Measurements from ENCODE around the gene FNDC3B. TPM values are rescaled to one million over a fixed set of nuclear protein-coding genes. Genes with fewer than 3 reads are reported as not detected.

Gene FNDC3B
- total RNA-seq, 1 donor = 221 TPM

DNA sequence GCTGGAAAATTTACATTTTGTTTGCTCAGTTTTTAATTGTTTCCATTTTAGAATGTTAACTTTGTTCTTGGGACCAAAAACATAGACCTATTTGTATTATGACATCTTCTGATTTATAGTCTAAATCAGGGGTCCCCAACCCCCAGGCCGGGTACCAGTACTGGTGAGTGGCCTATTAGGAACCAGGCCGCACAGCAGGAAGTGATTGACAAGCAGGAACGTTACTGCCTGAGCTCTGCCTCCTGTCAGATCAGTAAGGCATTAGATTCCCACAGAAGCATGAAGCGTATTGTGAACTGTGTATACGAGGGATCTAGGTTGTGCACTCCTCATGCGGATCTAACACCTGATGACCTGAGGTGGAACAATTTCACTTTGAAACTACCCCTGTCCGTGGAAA lies 357.0 kb downstream of the FNDC3B start:
- TF ChIP-seq, protein P1, sequence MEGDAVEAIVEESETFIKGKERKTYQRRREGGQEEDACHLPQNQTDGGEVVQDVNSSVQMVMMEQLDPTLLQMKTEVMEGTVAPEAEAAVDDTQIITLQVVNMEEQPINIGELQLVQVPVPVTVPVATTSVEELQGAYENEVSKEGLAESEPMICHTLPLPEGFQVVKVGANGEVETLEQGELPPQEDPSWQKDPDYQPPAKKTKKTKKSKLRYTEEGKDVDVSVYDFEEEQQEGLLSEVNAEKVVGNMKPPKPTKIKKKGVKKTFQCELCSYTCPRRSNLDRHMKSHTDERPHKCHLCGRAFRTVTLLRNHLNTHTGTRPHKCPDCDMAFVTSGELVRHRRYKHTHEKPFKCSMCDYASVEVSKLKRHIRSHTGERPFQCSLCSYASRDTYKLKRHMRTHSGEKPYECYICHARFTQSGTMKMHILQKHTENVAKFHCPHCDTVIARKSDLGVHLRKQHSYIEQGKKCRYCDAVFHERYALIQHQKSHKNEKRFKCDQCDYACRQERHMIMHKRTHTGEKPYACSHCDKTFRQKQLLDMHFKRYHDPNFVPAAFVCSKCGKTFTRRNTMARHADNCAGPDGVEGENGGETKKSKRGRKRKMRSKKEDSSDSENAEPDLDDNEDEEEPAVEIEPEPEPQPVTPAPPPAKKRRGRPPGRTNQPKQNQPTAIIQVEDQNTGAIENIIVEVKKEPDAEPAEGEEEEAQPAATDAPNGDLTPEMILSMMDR (IDR thresholded peaks at IDR 0.05; ENCODE audit: insufficient read depth, low read depth, low read length) = no peak
- no peak for DNase-seq (ENCODE audit: low read depth)
- no peak overlapping the region for H3K4me3 ChIP-seq (ENCODE audit: low read depth, low read length)

DNA sequence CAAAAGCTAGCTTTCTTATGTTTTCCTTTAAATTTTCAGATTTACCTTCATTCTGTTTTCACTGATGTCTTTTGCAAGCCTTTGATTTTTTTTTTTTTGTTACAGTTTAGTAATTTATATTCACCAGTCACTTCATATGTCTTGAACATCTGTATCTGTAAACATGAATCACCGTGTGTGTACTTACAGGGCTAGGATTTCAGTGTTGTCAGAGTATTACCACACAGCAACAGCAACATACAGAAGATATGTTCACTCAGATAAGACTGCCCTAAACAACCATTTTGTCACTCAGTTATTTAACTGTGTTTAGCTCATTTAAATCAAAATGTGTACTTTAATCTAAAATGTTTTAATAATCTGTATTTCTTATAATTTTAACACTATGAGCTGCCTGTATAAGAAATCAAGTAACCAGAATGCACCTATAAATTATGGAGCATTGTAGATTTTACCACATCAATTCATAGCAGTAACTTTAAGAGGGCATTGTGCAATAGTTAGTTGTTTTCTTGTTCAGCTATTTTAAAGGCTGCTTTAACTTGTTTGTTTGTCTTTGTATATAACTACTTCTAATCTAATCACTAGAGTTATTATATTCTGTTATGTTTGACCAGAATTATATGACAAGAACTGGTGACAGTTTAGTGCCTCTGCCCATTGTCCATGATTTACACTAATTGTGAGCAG lies 358.5 kb downstream of the FNDC3B start:
- H3K4me3 ChIP-seq (ENCODE audit: low read depth, low read length) = no peak overlapping the region
- DNase-seq (ENCODE audit: low read depth) = peak; percentile 90
- TF ChIP-seq, protein P1 (IDR thresholded peaks at IDR 0.05; ENCODE audit: insufficient read depth, low read depth, low read length) = no peak

DNA sequence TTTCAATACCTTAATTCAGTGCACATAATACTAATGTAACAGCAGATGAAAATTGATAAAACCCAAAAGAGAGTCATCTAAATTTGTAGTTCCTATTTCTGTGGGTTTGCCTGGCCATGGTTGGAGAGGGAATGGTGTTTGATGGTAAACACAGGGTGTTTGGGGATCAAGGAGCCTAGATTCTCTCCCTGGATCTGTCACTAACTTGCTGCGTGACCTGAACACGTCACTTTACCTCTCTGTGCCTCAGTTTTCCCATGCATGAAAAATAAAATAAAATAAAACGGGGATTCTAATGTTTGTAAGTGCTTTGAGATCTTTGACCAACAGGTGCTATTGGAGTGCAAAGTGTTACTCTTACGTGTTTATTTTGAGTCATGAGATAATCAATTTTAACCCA lies 359.1 kb downstream of the FNDC3B start:
- TF ChIP-seq, protein P1 (IDR thresholded peaks at IDR 0.05; ENCODE audit: insufficient read depth, low read depth, low read length) = no peak

DNA sequence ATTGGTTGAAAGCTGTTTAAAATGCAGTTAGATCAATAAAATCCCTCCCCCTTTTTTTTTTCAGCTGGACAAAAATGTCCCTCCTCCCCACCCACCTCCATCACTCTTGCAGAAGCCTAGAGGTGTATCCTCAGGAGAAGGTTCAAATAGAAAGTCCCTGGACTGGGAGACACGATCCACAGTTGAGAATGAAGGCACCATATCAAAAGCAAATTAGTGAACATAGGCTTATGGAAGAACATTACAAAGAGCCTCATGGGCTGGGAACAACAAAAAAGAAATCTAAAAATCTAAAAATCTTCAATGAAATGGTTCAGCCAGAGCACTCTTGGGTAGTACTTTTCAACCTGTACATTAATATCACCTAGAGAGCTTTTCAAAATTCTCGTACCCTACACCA lies 362.7 kb downstream of the FNDC3B start:
- TF ChIP-seq, protein P1 (IDR thresholded peaks at IDR 0.05; ENCODE audit: insufficient read depth, low read depth, low read length) = no peak

More for the DNA sequence above, 359.1 kb downstream of the FNDC3B start:
- DNase-seq (ENCODE audit: low read depth) = no peak
- no peak overlapping the region for H3K4me3 ChIP-seq (ENCODE audit: low read depth, low read length)

DNA sequence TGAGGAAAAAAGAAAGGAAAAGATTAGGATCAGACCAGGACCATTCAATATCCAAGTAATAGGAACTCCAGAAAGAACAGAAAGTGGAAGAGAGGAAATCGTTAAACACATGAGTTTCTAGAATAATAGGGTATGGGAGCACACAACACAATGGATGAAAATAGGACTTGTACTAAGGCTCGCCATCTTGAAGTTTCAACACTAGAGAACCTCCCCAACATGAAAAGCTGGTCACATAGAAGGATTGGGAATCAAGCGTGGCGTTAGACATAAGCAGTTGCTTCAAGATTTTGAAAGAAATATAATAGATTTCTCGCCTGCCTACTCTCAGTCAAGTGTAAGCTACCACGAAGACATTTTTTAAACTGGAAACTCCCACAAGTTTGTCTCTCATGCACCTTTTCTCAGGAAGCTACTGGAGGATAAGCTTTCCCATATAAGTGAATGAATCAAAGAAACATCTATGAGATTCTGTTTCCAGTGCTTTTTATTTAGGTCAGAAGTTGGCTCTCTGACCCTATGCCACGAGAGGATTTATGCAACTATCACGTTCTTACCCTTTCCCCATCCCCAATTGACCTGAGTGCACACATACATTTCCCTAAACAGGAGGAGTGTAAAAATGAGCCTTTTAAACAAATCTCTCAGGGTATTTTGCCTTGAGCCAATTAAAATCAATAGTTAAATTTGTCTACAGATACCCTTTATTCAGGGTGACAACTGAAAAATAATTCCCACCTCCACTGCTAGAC lies 363.7 kb downstream of the FNDC3B start:
- no peak for DNase-seq (ENCODE audit: low read depth)
- TF ChIP-seq, protein P1 (IDR thresholded peaks at IDR 0.05; ENCODE audit: insufficient read depth, low read depth, low read length) = no peak
- no peak overlapping the region for H3K4me3 ChIP-seq (ENCODE audit: low read depth, low read length)

More for the DNA sequence above, 362.7 kb downstream of the FNDC3B start:
- H3K4me3 ChIP-seq (ENCODE audit: low read depth, low read length) = no peak overlapping the region
- no peak for DNase-seq (ENCODE audit: low read depth)

DNA sequence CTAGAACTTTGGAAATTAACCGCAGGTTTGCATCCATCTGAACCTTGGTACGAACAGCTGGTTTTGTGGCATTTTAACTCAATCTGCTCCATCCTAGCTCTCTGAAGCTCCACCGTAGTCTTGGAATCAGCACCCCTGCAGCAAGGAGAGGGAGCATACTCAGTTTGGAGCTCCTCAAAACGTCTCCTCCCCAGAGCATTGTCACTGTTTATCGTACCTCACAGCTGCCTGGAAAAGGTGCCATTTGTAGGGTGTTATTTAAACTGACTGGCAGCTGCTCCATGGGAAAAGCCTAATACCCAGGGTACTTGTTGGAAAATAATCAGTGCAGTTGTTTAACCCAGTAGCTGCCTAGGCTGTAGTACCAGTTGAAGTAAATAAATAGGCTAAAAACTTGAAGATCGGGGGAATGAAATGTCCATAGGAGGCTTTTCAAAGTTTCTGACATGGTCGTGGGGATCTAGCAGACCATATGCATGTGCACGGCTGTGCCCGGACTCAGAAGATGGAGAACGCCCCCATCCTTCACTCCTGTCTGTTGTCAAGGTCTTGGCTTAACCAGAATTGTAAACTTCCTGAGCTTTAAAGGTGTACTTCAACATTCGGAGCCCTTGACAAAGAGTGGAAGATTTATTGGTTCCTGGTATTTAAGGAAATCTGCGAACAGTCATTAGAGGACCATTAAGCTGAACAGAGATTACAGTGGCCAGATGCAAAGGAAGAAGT lies 365.0 kb downstream of the FNDC3B start:
- no peak for DNase-seq (ENCODE audit: low read depth)
- H3K4me3 ChIP-seq (ENCODE audit: low read depth, low read length) = no peak overlapping the region
- TF ChIP-seq, protein P1 (IDR thresholded peaks at IDR 0.05; ENCODE audit: insufficient read depth, low read depth, low read length) = no peak
